ENCODE measurements around the gene PIWIL1.

Gene PIWIL1

DNA sequence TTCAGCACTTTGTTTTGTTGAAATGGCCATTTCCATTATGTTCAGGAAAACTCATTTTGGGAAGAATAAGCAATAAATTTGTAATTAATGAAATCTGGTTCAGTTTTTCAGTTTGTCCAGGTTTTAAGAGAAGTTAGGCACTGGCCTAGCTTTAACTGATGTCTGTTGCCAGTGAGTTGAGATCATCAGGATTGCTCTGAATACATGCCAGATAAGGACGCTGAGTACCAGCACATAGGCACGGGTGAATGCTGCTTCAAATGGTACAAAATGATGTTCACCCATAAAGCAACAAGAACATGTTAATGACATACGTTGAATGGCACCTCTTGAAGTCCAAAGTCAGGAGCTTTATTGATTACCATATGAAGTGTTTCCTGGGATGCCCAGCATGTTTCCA, 46.5 kb downstream of the PIWIL1 start:
- H3K4me3 ChIP-seq (ENCODE audit: low read depth, low read length), result no peak overlapping the region
- TF ChIP-seq, protein P1, sequence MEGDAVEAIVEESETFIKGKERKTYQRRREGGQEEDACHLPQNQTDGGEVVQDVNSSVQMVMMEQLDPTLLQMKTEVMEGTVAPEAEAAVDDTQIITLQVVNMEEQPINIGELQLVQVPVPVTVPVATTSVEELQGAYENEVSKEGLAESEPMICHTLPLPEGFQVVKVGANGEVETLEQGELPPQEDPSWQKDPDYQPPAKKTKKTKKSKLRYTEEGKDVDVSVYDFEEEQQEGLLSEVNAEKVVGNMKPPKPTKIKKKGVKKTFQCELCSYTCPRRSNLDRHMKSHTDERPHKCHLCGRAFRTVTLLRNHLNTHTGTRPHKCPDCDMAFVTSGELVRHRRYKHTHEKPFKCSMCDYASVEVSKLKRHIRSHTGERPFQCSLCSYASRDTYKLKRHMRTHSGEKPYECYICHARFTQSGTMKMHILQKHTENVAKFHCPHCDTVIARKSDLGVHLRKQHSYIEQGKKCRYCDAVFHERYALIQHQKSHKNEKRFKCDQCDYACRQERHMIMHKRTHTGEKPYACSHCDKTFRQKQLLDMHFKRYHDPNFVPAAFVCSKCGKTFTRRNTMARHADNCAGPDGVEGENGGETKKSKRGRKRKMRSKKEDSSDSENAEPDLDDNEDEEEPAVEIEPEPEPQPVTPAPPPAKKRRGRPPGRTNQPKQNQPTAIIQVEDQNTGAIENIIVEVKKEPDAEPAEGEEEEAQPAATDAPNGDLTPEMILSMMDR (IDR thresholded peaks at IDR 0.05; ENCODE audit: low read depth, low read length, missing control alignments), result no peak
- DNase-seq (ENCODE audit: low read depth), result no peak

DNA sequence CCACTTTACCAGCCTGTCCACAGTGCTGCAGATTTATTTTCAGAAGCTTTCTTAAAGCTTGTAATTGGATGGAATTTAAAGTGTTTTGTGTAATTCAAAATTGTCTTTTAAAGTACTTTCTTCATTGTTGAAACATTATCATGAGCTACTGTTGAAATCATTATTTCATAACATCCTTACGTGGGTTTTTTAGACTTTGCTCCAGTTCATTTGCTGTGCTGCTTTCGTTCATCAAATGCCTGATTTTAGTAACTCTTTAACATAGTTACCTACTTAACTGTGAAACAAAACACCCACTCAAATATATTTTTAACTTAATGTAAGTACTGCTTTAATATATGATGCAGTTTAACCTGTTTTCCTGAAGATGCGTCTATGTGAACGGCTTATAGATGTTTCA, 47.5 kb downstream of the PIWIL1 start:
- TF ChIP-seq, protein P1 (IDR thresholded peaks at IDR 0.05; ENCODE audit: low read depth, low read length, missing control alignments), result no peak
- H3K4me3 ChIP-seq (ENCODE audit: low read depth, low read length), result no peak overlapping the region
- DNase-seq (ENCODE audit: low read depth), result no peak

DNA sequence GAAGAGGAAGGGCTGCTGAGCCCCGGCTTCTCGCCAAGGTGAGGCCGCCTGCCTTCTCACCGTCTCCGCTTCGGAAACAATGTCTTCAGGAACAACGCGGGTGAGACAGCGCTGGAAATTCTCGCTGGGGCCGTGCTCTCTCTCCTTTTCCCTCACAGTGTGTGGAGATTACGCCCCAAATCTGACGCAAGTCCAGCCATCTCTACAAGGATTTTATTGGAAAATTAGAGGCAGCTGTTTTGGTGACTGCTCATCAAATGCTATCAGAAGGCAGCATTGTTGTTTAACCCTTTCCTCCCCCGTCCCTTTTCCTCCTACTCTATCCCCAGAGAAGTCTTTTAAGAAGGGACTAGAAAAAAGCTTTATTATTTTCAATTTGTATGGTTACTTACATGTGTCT, 53.5 kb downstream of the PIWIL1 start:
- no peak for DNase-seq (ENCODE audit: low read depth)
- H3K4me3 ChIP-seq (ENCODE audit: low read depth, low read length), result no peak overlapping the region
- TF ChIP-seq, protein P1 (IDR thresholded peaks at IDR 0.05; ENCODE audit: low read depth, low read length, missing control alignments), result no peak

DNA sequence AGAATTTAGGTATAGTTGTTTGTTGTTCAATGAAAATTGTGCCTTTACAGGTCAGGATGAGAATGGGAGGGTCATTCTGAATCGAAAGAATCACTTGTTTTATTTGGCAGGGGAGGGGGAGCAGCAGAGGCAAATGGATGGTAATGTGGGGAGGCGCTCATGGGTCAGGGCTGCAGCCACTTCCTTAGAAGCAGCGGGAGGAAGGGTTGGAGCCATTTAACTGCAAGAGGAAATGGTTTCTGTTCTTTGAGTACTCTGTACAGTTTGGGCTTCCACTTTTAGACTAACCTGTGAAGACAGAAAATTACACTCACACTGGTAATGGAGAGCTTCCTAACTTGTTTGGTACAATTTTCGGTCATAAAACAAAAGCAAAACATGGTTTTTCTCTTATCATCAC, 57.2 kb downstream of the PIWIL1 start:
- no peak for DNase-seq (ENCODE audit: low read depth)
- H3K4me3 ChIP-seq (ENCODE audit: low read depth, low read length), result no peak overlapping the region
- TF ChIP-seq, protein P1 (IDR thresholded peaks at IDR 0.05; ENCODE audit: low read depth, low read length, missing control alignments), result no peak

DNA sequence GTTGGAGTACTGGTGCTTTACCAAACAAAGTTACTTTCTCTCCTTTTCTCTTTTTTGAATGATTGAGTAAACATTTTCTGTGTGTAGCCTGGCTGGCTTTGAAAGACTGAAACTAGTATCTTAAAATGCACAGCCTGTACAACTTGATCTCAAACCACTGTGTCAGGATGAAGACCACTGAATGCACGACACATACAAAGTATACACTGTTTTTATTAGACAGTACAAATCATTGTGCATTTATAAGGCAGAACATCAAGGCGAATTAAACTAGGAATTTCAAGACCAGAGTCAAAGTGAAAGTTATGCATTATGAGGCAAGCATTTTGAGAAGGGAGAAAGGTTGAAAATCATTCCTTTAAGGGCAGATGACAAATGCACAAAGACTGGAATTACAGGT, 59.0 kb downstream of the PIWIL1 start:
- H3K4me3 ChIP-seq (ENCODE audit: low read depth, low read length), result no peak overlapping the region
- TF ChIP-seq, protein P1 (IDR thresholded peaks at IDR 0.05; ENCODE audit: low read depth, low read length, missing control alignments), result no peak
- DNase-seq (ENCODE audit: low read depth), result no peak

DNA sequence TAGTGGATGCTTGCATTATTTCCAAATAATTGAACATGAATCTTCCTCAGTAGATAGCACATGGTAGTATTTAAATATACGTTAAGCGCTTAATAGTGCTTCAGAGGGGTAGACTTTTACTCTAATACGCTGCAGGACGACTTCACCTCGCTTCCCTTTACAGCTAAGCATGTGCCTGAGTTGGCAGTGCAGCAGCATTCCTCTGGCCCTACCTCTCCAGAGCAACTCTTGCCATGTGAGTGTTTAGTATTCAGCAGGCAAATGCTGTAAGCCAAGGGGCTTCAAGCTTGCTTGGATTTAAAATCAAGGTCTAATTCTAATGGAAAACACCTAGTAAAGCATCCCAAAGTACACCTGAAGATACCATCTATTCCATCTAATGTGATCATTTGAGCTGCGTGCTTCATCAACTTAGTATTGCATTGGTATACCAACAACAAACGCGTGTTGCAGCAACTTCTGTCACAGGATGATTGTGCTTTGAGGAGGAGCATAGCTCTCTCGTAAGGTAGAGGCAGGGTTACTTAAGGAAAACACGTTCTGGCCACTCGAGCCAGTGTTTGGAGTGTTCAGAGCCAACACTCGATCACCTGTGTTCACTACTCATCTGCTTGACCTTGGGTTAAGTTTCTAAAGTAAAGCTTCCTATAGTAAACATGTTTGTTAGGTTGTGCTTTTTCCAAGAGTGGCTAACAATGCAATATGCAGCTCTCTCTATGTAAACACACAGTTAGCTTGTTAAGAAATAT, 60.6 kb downstream of the PIWIL1 start:
- DNase-seq (ENCODE audit: low read depth), result no peak
- no peak overlapping the region for H3K4me3 ChIP-seq (ENCODE audit: low read depth, low read length)
- TF ChIP-seq, protein P1 (IDR thresholded peaks at IDR 0.05; ENCODE audit: low read depth, low read length, missing control alignments), result no peak

DNA sequence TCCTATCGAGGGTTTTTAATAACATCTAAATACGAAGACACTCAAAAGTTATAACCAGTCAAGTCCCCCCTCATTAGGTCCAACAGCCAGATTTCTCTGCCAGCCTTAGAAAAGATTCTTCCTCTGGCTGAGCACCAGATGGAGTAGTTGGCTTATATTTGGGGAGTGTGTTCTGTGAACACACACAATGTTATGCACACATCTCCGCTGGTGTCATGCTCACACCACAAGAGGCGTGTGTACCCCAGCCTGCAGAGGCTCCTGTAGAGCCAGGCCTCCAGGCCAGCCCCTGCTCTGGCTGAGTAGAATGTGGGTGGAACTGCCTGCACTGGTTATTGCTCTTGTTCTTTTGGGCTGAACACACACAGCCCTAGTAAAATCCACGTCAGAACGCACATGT, 64.0 kb downstream of the PIWIL1 start:
- no peak overlapping the region for H3K4me3 ChIP-seq (ENCODE audit: low read depth, low read length)
- DNase-seq (ENCODE audit: low read depth), result no peak
- TF ChIP-seq, protein P1 (IDR thresholded peaks at IDR 0.05; ENCODE audit: low read depth, low read length, missing control alignments), result no peak

All from GM12864 (cell line).